Stimulated activated naive CD8-positive, alpha-beta T cell treated with anti-CD3 and anti-CD28 coated beads, Interleukin-15, Interleukin-2, amounts not matched to agents 100 U/mL and 50 U/mL, for 24 hours (primary cell): Measurements from ENCODE around the gene COL4A2.

Source experiments
- ATAC-seq: fragments of 150-1000 bp; cut with Tn5 transposase; one replicate; pipeline ENCODE4 v1.10.0; 2021
- DNase-seq: peaks from one replicate; pipeline ENCODE4 v3.0.0; 2021

The COL4A2 gene

GRCh38 chr13:110403315-110403714 is 96.2 kb downstream of the COL4A2 start:
- ATAC-seq, result no peak
- DNase-seq, result no peak

- DNase-seq, result no peak
- no peak for ATAC-seq
Measured at GRCh38 chr13:110403721-110404120, 96.6 kb downstream of the COL4A2 start.

- DNase-seq (no peak), ATAC-seq (no peak)
Measured at GRCh38 chr13:110404321-110404720, 97.2 kb downstream of the COL4A2 start.

- ATAC-seq, result peak; percentile 92
- peak; percentile 19 for DNase-seq
Measured at GRCh38 chr13:110405597-110406450, 98.7 kb downstream of the COL4A2 start.

GRCh38 chr13:110407021-110407420 is 99.9 kb downstream of the COL4A2 start:
- no peak for ATAC-seq

GRCh38 chr13:110407531-110407930 is 100.4 kb downstream of the COL4A2 start:
- DNase-seq (no peak), ATAC-seq (no peak)

More at GRCh38 chr13:110407021-110407420, 99.9 kb downstream of the COL4A2 start:
- no peak for DNase-seq

GRCh38 chr13:110408286-110408685 is 101.2 kb downstream of the COL4A2 start:
- ATAC-seq, result no peak

GRCh38 chr13:110409581-110409992 is 102.5 kb downstream of the COL4A2 start:
- no peak for ATAC-seq
- no peak for DNase-seq

More at GRCh38 chr13:110408286-110408685, 101.2 kb downstream of the COL4A2 start:
- no peak for DNase-seq

- no peak for DNase-seq
- ATAC-seq, result no peak
Measured at GRCh38 chr13:110410000-110410399, 102.9 kb downstream of the COL4A2 start.

- ATAC-seq, result no peak
Measured at GRCh38 chr13:110410936-110411687, 104.0 kb downstream of the COL4A2 start.

GRCh38 chr13:110411688-110412059 is 104.6 kb downstream of the COL4A2 start:
- DNase-seq, result no peak

More at GRCh38 chr13:110410936-110411687, 104.0 kb downstream of the COL4A2 start:
- no peak for DNase-seq

GRCh38 chr13:110412132-110412914 is 105.2 kb downstream of the COL4A2 start:
- peak; percentile 74 for DNase-seq
- ATAC-seq, result peak; percentile 80

More at GRCh38 chr13:110411688-110412059, 104.6 kb downstream of the COL4A2 start:
- no peak for ATAC-seq

- DNase-seq (no peak), ATAC-seq (no peak)
Measured at GRCh38 chr13:110413016-110413675, 106.1 kb downstream of the COL4A2 start.

- DNase-seq (no peak), ATAC-seq (no peak)
Measured at GRCh38 chr13:110413676-110414040, 106.6 kb downstream of the COL4A2 start.

GRCh38 chr13:110414283-110414682 is 107.2 kb downstream of the COL4A2 start:
- DNase-seq, result no peak
- no peak for ATAC-seq

- no peak for ATAC-seq
- no peak for DNase-seq
Measured at GRCh38 chr13:110414931-110415330, 107.8 kb downstream of the COL4A2 start.

- ATAC-seq (no peak), DNase-seq (peak; percentile 19)
Measured at GRCh38 chr13:110415669-110416068, 108.6 kb downstream of the COL4A2 start.

GRCh38 chr13:110416131-110417025 is 109.3 kb downstream of the COL4A2 start:
- ATAC-seq (no peak), DNase-seq (no peak)

- DNase-seq, result no peak
- ATAC-seq, result no peak
Measured at GRCh38 chr13:110418944-110419343, 111.9 kb downstream of the COL4A2 start.

GRCh38 chr13:110419381-110419791 is 112.3 kb downstream of the COL4A2 start:
- DNase-seq (no peak), ATAC-seq (no peak)

- no peak for DNase-seq
- ATAC-seq, result no peak
Measured at GRCh38 chr13:110419946-110420345, 112.9 kb downstream of the COL4A2 start.
